ENCODE data around the gene GPR153. TPM values are rescaled to one million over a fixed set of nuclear protein-coding genes. Genes with fewer than 3 reads are reported as not detected.

Gene GPR153
- total RNA-seq, 2 donors from 2014 or later, result 3.2 to 7.6 TPM

GRCh38 chr1:6249739-6250689 lies 10.9 kb downstream of the GPR153 start:
- intact Hi-C loops (cut with DNase I), result loop anchor here (5.0 kb wide), 1 partner anchor 142 kb away; the partner anchor contains the start of gene ACOT7
- H3K9me3 ChIP-seq, result no peaks in the 10 kb centered on the region
- H3K4me3 ChIP-seq, result no peak overlapping the region
- H3K36me3 ChIP-seq, result no peaks in the 10 kb centered on the region
- H3K27ac ChIP-seq, result no peak overlapping the region
- TF ChIP-seq POLR2A (IDR thresholded peaks at IDR 0.05) (no peak), CTCF (IDR thresholded peaks at IDR 0.05) (no peak), POLR2AphosphoS5 (IDR thresholded peaks at IDR 0.05) (no peak)
- H3K27me3 ChIP-seq (replicated peaks; ENCODE audit: insufficient read depth), result peaks cover 11% of the 10 kb centered on the region
- H3K4me1 ChIP-seq (replicated peaks), result peaks cover 6% of the 10 kb centered on the region
- DNase-seq (ENCODE audit: low spot score), result no peak
- WGBS, result 22% methylated on average over 46 of the region's 71 CpGs

GRCh38 chr1:6248932-6249738 lies 11.8 kb downstream of the GPR153 start:
- Histone ChIP-seq H3K4me3 (no peak overlapping the region), H3K27ac (no peak overlapping the region), H3K9me3 (no peaks in the 10 kb centered on the region), H3K27me3 (replicated peaks; ENCODE audit: insufficient read depth) (peaks cover 17% of the 10 kb centered on the region), H3K4me1 (replicated peaks) (peaks cover 6% of the 10 kb centered on the region), H3K36me3 (no peaks in the 10 kb centered on the region)
- DNase-seq (ENCODE audit: low spot score), result no peak
- 38% methylated on average over 11 of the region's 96 CpGs for WGBS
- no peak for TF ChIP-seq POLR2A (IDR thresholded peaks at IDR 0.05)
- intact Hi-C loops (cut with DNase I), result loop anchor here (5.0 kb wide), 1 partner anchor 143 kb away; the partner anchor contains the start of gene ACOT7

- 76% methylated on average over 14 of the region's 14 CpGs for WGBS
- intact Hi-C loops (cut with DNase I), result loop anchor here (5.0 kb wide), 1 partner anchor 144 kb away; the partner anchor contains the start of gene ACOT7
- Histone ChIP-seq H3K27me3 (replicated peaks; ENCODE audit: insufficient read depth) (peaks cover 25% of the 10 kb centered on the region), H3K9me3 (no peaks in the 10 kb centered on the region), H3K27ac (no peak overlapping the region), H3K4me1 (replicated peaks) (peaks cover 6% of the 10 kb centered on the region), H3K36me3 (no peaks in the 10 kb centered on the region), H3K4me3 (no peak overlapping the region)
- no peak for TF ChIP-seq CTCF (IDR thresholded peaks at IDR 0.05)
- no peak for TF ChIP-seq POLR2AphosphoS5 (IDR thresholded peaks at IDR 0.05)
- no peak for TF ChIP-seq POLR2A (IDR thresholded peaks at IDR 0.05)
- DNase-seq (ENCODE audit: low spot score), result no peak
These were observed 12.6 kb downstream of the GPR153 start for GRCh38 chr1:6248161-6248776.

GRCh38 chr1:6247651-6248050 lies 13.2 kb downstream of the GPR153 start:
- Histone ChIP-seq H3K9me3 (no peaks in the 10 kb centered on the region), H3K27me3 (replicated peaks; ENCODE audit: insufficient read depth) (peaks cover 30% of the 10 kb centered on the region), H3K36me3 (no peaks in the 10 kb centered on the region), H3K27ac (no peak overlapping the region), H3K4me1 (replicated peaks) (peaks cover 6% of the 10 kb centered on the region), H3K4me3 (no peak overlapping the region)
- intact Hi-C loops (cut with DNase I), result loop anchor here (2.0 to 5.0 kb wide), 3 partner anchors 95 to 191 kb away; partner anchors contain the start of gene ACOT7
- TF ChIP-seq CTCF (IDR thresholded peaks at IDR 0.05) (no peak), POLR2AphosphoS5 (IDR thresholded peaks at IDR 0.05) (no peak), POLR2A (IDR thresholded peaks at IDR 0.05) (no peak)
- 66% methylated on average over 5 of the region's 5 CpGs for WGBS
- DNase-seq (ENCODE audit: low spot score), result no peak
